AG09309 (cell line): ENCODE results near the gene TMEM63C.

Experiments used
- DNase-seq: peaks from one replicate; pipeline ENCODE4 v3.0.0-alpha.2; 2010; ENCODE audit warnings: low read depth
- H3K4me3 ChIP-seq: 2 replicates; pipeline ENCODE4 v1.5.1; 2011; ENCODE audit warnings: mild to moderate bottlenecking, low read depth, low read length, moderate library complexity; ENCODE audit not compliant: control insufficient read depth
- TF ChIP-seq, protein P1 (sequence below): IDR thresholded peaks from 2 replicates; pipeline ENCODE4 v1.5.1; 2011; ENCODE audit warnings: mild to moderate bottlenecking, low read depth, low read length, inconsistent platforms; ENCODE audit not compliant: insufficient read depth, control insufficient read depth; ENCODE audit errors: missing control alignments

TMEM63C gene

DNA sequence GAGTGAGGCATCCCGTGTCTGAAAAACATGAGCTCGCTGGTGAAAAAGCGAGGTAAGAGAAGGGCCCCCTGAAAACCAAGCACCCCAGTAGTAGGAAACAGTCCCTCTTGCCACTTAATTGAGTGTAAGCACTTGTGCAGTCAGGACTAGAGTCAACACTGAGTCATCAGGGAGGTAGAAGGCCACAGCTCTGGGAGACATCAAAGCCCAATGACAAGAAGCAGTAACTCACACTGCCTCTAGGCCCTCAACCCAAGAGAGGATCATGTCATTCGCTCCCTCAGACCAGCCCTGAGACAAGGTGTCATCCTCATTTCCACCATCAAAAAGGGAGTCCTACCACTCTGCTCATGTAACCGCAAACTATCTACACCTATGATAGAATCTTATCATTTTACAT, 121.3 kb downstream of the TMEM63C start:
- H3K4me3 ChIP-seq: no peak overlapping the region
- no peak for DNase-seq
- TF ChIP-seq, protein P1, sequence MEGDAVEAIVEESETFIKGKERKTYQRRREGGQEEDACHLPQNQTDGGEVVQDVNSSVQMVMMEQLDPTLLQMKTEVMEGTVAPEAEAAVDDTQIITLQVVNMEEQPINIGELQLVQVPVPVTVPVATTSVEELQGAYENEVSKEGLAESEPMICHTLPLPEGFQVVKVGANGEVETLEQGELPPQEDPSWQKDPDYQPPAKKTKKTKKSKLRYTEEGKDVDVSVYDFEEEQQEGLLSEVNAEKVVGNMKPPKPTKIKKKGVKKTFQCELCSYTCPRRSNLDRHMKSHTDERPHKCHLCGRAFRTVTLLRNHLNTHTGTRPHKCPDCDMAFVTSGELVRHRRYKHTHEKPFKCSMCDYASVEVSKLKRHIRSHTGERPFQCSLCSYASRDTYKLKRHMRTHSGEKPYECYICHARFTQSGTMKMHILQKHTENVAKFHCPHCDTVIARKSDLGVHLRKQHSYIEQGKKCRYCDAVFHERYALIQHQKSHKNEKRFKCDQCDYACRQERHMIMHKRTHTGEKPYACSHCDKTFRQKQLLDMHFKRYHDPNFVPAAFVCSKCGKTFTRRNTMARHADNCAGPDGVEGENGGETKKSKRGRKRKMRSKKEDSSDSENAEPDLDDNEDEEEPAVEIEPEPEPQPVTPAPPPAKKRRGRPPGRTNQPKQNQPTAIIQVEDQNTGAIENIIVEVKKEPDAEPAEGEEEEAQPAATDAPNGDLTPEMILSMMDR: no peak

DNA sequence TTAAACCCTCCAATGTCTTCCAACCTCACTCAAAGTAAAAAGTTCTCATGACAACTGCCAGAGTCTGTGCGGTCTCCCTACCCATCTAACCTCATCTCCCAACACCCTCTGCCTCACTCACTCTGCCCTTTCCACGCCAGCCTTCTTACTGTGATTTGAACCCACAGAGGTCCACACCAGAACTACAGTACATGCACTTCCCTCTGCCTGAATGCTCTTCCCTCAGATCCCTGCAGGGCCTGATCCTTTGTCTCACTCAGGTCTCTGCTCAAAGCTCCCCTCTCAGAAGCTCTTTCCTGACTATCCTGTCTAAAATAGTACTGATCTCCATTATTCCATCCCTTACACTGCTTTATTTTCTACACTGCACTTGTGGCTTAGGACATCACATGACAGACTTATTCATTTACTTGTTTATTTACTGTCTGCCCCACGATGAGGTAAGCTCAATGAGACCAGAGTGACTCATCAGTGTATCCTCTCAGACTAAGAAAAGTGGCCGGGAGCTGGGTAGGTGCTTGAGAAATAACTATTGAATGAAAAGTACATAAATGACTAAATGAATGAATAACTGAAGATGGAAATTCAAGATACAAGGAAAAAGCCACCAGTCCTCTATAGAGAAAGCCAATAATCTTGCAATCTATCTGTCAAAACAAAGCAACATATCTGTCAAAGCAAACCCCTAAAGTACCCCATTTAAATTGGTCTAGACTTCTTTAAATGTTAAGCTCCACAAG, 122.0 kb downstream of the TMEM63C start:
- TF ChIP-seq, protein P1: no peak
- DNase-seq: peak; percentile 83
- no peak overlapping the region for H3K4me3 ChIP-seq

DNA sequence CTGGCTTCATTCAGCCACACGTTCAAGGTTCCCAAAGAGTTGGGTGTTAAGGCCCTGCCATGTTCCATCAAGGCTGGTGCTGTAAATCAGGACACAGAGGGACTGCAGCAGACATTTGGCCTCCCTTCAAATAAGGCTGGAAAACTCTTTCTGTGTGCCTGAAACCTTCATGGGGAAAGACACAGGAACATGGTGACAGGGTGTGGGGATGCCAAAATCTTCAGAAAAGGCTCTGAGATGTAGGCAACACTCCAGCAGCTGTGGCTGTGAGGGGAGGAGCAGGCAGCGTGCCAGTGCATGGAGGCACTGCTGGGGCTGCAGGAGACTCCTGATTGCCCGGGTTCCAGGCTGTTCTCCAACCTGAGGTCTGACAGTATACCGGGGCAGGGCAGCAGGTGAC, 124.1 kb downstream of the TMEM63C start:
- no peak overlapping the region for H3K4me3 ChIP-seq
- TF ChIP-seq, protein P1: no peak
- no peak for DNase-seq

DNA sequence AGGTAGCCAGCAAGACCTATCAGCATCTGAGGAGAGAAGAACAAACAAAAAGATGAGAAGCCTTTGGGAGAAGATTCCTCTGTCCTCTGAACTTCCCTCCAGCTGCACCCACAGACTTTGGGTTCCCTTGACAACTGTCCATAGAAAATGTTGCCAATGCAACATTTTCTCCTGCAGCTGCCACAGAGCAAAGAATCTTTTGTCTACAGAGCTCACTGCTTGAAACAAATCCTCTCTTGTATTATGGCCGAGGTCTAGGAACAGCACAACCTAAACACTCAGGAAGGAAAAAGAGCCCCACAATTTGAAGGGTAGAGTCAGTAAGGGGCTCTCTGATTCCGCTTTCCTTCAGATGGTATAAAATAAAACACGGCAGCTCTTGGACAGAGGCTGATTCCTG, 124.8 kb downstream of the TMEM63C start:
- H3K4me3 ChIP-seq: no peak overlapping the region
- DNase-seq: no peak
- TF ChIP-seq, protein P1: no peak

DNA sequence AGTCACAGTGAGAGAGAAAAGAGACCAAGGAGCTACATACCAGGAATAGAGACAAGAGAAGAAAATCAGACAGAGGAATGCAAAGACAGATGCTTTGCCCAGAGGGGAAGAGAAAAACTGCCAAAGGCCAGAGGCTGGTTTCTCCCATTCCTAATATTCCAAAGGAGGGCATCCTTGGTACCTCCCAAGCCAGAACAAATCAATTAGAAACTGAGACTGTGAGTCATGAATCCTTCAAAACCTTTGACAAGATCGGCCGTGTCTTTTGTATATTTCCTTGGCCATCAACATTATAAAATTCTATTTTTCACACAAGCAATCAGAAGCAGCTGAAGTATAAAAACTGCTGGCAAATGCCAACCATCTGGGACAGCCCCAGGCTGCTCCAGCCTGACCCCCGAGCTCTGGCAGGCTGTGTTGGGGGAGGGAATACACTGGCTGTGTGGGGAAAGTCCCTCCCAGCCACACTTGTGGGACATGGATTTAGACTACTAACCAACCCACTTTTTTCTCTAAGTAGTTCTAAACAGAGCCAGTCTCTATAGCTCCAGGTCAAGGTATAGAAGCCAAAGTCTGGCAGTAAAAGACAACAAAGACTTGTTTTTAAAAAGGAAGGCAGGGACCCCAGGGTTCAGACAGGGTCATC, 125.4 kb downstream of the TMEM63C start:
- no peak overlapping the region for H3K4me3 ChIP-seq
- TF ChIP-seq, protein P1: no peak
- no peak for DNase-seq
